Tibial nerve (tissue), 4 donors: ENCODE measurements around the gene TYMS. TPM values are rescaled to one million over a fixed set of nuclear protein-coding genes. Genes with fewer than 3 reads are reported as not detected.

Experiments
- DNase-seq, 2 donors: peaks; one replicate each; pipeline ENCODE4 v3.0.0-alpha.2; 2019; ENCODE audit warnings: low spot score in 2 of 2
- H3K27ac ChIP-seq, 4 donors: fragments of 200-600 bp; sonication (generic) in 3 of 4; one replicate each; pipeline ENCODE4 v1.5.1; 2017 to 2019; ENCODE audit warnings: mild to moderate bottlenecking in 1 of 4
- H3K27me3 ChIP-seq, 2 donors: fragments of 200-600 bp; sonication (generic) in 1 of 2; one replicate each; pipeline versions ENCODE4 v1.5.1 to v1.6.0; 2017 to 2019
- H3K36me3 ChIP-seq, 3 donors: fragments of 200-600 bp; sonication (generic); one replicate each; pipeline ENCODE4 v1.5.1; 2018 to 2019
- H3K4me1 ChIP-seq, 4 donors: fragments of 200-600 bp; sonication (generic) in 3 of 4; one replicate each; pipeline ENCODE4 v1.5.1; 2017 to 2019
- H3K4me3 ChIP-seq, 4 donors: fragments of 200-600 bp; sonication (generic) in 3 of 4; one replicate each; pipeline ENCODE4 v1.5.1; 2017 to 2019; ENCODE audit warnings: mild to moderate bottlenecking in 1 of 4, moderate library complexity in 1 of 4
- H3K9me3 ChIP-seq, 4 donors: fragments of 200-600 bp; sonication (generic) in 3 of 4; one replicate each; pipeline ENCODE4 v1.5.1; 2017 to 2019
- CTCF ChIP-seq, 5 experiments: fragments of 200-600 bp in 3 of 5; fragments of 450-650 bp in 2 of 5; sonication (generic) in 3 of 5; IDR thresholded peaks; one replicate each; pipeline ENCODE4 v1.5.1; 2016 to 2019; ENCODE audit warnings: antibody characterized with exemption in 5 of 5, mild to moderate bottlenecking in 3 of 5, moderate library complexity in 2 of 5
- EP300 ChIP-seq, 2 donors: sonication (generic); formaldehyde crosslinking; IDR thresholded peaks; one replicate each; pipeline ENCODE4 v1.6.1; 2017; ENCODE audit warnings: antibody characterized with exemption in 2 of 2, mild to moderate bottlenecking in 1 of 2
- POLR2A ChIP-seq, 2 donors: fragments of 450-650 bp; IDR thresholded peaks; one replicate each; pipeline ENCODE4 v1.6.1; 2017; ENCODE audit warnings: antibody characterized with exemption in 2 of 2, mild to moderate bottlenecking in 2 of 2, moderate library complexity in 2 of 2
- WGBS, 2 donors: methylation state at CpG; one replicate each; pipeline ENCODE4 v1.1.5; 2018; 5-methylcytosine and 5-hydroxymethylcytosine counted together
- total RNA-seq, 4 donors: library from RNA; depleted of rRNA; stranded (reverse); fragments of >200 nt; gene quantifications; one replicate each; pipeline ENCODE4 v1.1.0, GENCODE V29; 2016

TYMS gene
- total RNA-seq, 4 donors from 2014 or later = 0.84 to 4.2 (median 0.90) TPM; not detected in 1

GRCh38 chr18:682833-683232, 25.4 kb downstream of the TYMS start:
- H3K27me3 ChIP-seq = no peaks in the 10 kb centered on the region
- peaks cover 0 to 80% (median 2%) of the 10 kb centered on the region in 3 donors for H3K36me3 ChIP-seq
- no peak for DNase-seq
- no peaks in the 10 kb centered on the region for H3K4me1 ChIP-seq
- TF ChIP-seq EP300 (IDR thresholded peaks at IDR 0.05) = no peak
- TF ChIP-seq POLR2A (IDR thresholded peaks at IDR 0.05) = no peak
- TF ChIP-seq CTCF (IDR thresholded peaks at IDR 0.05) = no peak
- H3K27ac ChIP-seq = no peak overlapping the region
- no peak overlapping the region for H3K4me3 ChIP-seq
- no peaks in the 10 kb centered on the region for H3K9me3 ChIP-seq

GRCh38 chr18:683531-683930, 26.1 kb downstream of the TYMS start:
- H3K4me1 ChIP-seq = no peaks in the 10 kb centered on the region
- H3K27ac ChIP-seq = no peak overlapping the region
- H3K9me3 ChIP-seq = no peaks in the 10 kb centered on the region
- WGBS, 2 donors = 80 to 84% methylated on average over 5 of the region's 5 CpGs
- no peak overlapping the region for H3K4me3 ChIP-seq
- TF ChIP-seq EP300 (IDR thresholded peaks at IDR 0.05) = no peak
- no peak for TF ChIP-seq POLR2A (IDR thresholded peaks at IDR 0.05)
- no peak for TF ChIP-seq CTCF (IDR thresholded peaks at IDR 0.05)
- DNase-seq = no peak
- H3K36me3 ChIP-seq = peaks cover 0 to 73% (median 2%) of the 10 kb centered on the region in 3 donors
- H3K27me3 ChIP-seq = no peaks in the 10 kb centered on the region

- Histone ChIP-seq H3K36me3 (peaks cover 0 to 57% (median 2%) of the 10 kb centered on the region in 3 donors), H3K27ac (no peak overlapping the region), H3K4me3 (no peak overlapping the region), H3K4me1 (no peaks in the 10 kb centered on the region), H3K9me3 (no peaks in the 10 kb centered on the region), H3K27me3 (no peaks in the 10 kb centered on the region)
- DNase-seq = no peak
- TF ChIP-seq EP300 (IDR thresholded peaks at IDR 0.05) (no peak), CTCF (IDR thresholded peaks at IDR 0.05) (no peak), POLR2A (IDR thresholded peaks at IDR 0.05) (no peak)
- 89 to 92% methylated on average over 3 of the region's 3 CpGs for WGBS, 2 donors
Observed at GRCh38 chr18:685438-685837, 28.0 kb downstream of the TYMS start.

- Histone ChIP-seq H3K27me3 (no peaks in the 10 kb centered on the region), H3K9me3 (no peaks in the 10 kb centered on the region), H3K36me3 (peaks cover 0 to 61% (median 2%) of the 10 kb centered on the region in 3 donors), H3K4me1 (no peaks in the 10 kb centered on the region), H3K4me3 (no peak overlapping the region), H3K27ac (no peak overlapping the region)
- no peak for TF ChIP-seq EP300 (IDR thresholded peaks at IDR 0.05)
- no peak for TF ChIP-seq CTCF (IDR thresholded peaks at IDR 0.05)
- no peak for TF ChIP-seq POLR2A (IDR thresholded peaks at IDR 0.05)
- WGBS, 2 donors = 70 to 71% methylated on average over 10 to 11 of the region's 11 CpGs
- no peak for DNase-seq
Observed at GRCh38 chr18:686339-687111, 29.1 kb downstream of the TYMS start.

GRCh38 chr18:688323-688722, 30.9 kb downstream of the TYMS start:
- no peak for DNase-seq
- no peaks in the 10 kb centered on the region for H3K4me1 ChIP-seq
- H3K27me3 ChIP-seq = no peaks in the 10 kb centered on the region
- H3K27ac ChIP-seq = no peak overlapping the region
- 69 to 88% methylated on average over 4 to 5 of the region's 5 CpGs for WGBS, 2 donors
- TF ChIP-seq CTCF (IDR thresholded peaks at IDR 0.05) (no peak), POLR2A (IDR thresholded peaks at IDR 0.05) (no peak), EP300 (IDR thresholded peaks at IDR 0.05) (no peak)
- H3K36me3 ChIP-seq = peaks cover 0 to 61% (median 2%) of the 10 kb centered on the region in 3 donors
- no peak overlapping the region for H3K4me3 ChIP-seq
- H3K9me3 ChIP-seq = no peaks in the 10 kb centered on the region
